Caco-2 (cell line): ENCODE results near the gene FOXP3. TPM values are rescaled to one million over a fixed set of nuclear protein-coding genes. Genes with fewer than 3 reads are reported as not detected.

ENCODE experiments used
- BruUV-seq: library from RNA; stranded (reverse); fragments of 400-500 nt; replicated peaks from 2 replicates; lab custom pipeline; 2021; lab: Mats Ljungman, UMichigan
- CTCF ChIA-PET: fragments of 300-600 bp; sonication (Branson Sonifier 250); formaldehyde crosslinking; loops from one replicate; lab custom pipeline; 2022; ENCODE audit warnings: antibody characterized with exemption; lab: Charles Lee
- POLR2A ChIA-PET: fragments of 300-600 bp; sonication (Branson Sonifier 250); formaldehyde crosslinking; loops from one replicate; lab custom pipeline; 2022; ENCODE audit warnings: antibody characterized with exemption; lab: Charles Lee
- DNase-seq, 2 experiments: peaks; one replicate each; pipeline versions ENCODE4 v3.0.0 to v3.0.0-alpha.2; 2020 to 2022
- H3K27me3 ChIP-seq: replicated peaks from 2 replicates; pipeline ENCODE4 v1.6.0; 2011; ENCODE audit warnings: low read length; ENCODE audit not compliant: control insufficient read depth, insufficient read depth
- H3K36me3 ChIP-seq: 2 replicates; pipeline ENCODE4 v1.5.1; 2011; ENCODE audit warnings: low read length; ENCODE audit not compliant: control insufficient read depth, insufficient read depth
- H3K4me1 ChIP-seq: fragments of 250-450 bp; sonication (Bioruptor Pico); 2 replicates; pipeline ENCODE4 v1.5.1; 2020; ENCODE audit warnings: mild to moderate bottlenecking
- H3K4me3 ChIP-seq: 2 replicates; pipeline ENCODE4 v1.5.1; 2011; ENCODE audit warnings: low read depth, mild to moderate bottlenecking, control low read depth, low read length
- H3K9me3 ChIP-seq: fragments of 250-450 bp; sonication (Bioruptor Pico); 2 replicates; pipeline ENCODE4 v1.5.1; 2020; ENCODE audit warnings: mild to moderate bottlenecking, moderate library complexity
- H3K27ac Mint-ChIP-seq: one replicate; pipeline ENCODE4 v1.8.0; 2022; ENCODE audit warnings: mixed read lengths; ENCODE audit not compliant: unreplicated experiment
- H3K27me3 Mint-ChIP-seq: one replicate; pipeline ENCODE4 v1.8.0; 2022; ENCODE audit warnings: mixed read lengths; ENCODE audit not compliant: insufficient read depth, unreplicated experiment
- H3K36me3 Mint-ChIP-seq: one replicate; pipeline ENCODE4 v1.8.0; 2022; ENCODE audit warnings: mild to moderate bottlenecking, mixed read lengths; ENCODE audit not compliant: insufficient read depth, unreplicated experiment
- H3K4me1 Mint-ChIP-seq: one replicate; pipeline ENCODE4 v1.8.0; 2022; ENCODE audit warnings: low read depth, mixed read lengths; ENCODE audit not compliant: unreplicated experiment
- H3K4me3 Mint-ChIP-seq: one replicate; pipeline ENCODE4 v1.8.0; 2022; ENCODE audit warnings: mild to moderate bottlenecking, moderate library complexity, mixed read lengths; ENCODE audit not compliant: unreplicated experiment
- H3K9me3 Mint-ChIP-seq: one replicate; pipeline ENCODE4 v1.8.0; 2022; ENCODE audit warnings: mixed read lengths; ENCODE audit not compliant: unreplicated experiment
- intact Hi-C: fragments of 100-400 bp; cut with micrococcal nuclease; formaldehyde crosslinking; loops from one replicate; pipeline ENCODE4 v1.10.0; 2022; ENCODE audit not compliant: unreplicated experiment
- total RNA-seq: library from RNA; stranded (reverse); gene quantifications from 2 replicates; pipeline ENCODE4 v1.2.3, GENCODE V29; 2022
- TF ChIP-seq, protein P1 (sequence below), 2 experiments: fragments of 200-600 bp in 1 of 2; IDR thresholded peaks; 1 replicate in 1 of 2; 2 replicates in 1 of 2; pipeline versions ENCODE4 v1.5.1 to v1.8.0; 2011 to 2022; ENCODE audit warnings: antibody characterized with exemption in 1 of 2, control low read depth in 1 of 2, inconsistent platforms in 1 of 2, low read depth in 1 of 2, low read length in 1 of 2, mild to moderate bottlenecking in 1 of 2, moderate library complexity in 1 of 2; ENCODE audit not compliant: insufficient read depth in 1 of 2, severe bottlenecking in 1 of 2, unreplicated experiment in 1 of 2

The FOXP3 gene
- total RNA-seq, 1 experiment from 2014 or later: 0.88 TPM

DNA sequence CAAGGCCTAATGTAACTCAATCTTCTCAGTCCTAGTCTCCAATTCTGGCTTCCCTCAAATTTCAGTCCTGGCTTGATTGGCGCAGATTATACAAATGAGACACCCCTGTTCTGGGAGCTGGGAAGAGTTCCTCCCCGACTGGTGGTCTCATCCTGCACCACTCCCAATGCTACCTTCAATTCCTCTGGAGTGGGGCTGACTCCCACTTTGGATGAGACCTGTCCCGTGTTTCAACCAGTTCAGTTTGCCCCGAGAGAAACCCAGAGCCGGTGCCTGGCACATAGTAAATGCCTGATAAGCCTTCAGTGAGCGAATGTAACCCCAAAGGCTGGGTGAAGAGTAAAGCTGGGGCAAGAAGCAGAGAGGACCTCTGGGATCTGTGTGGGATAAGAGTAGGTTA is 60.5 kb downstream of the FOXP3 start:
- no TSS peak for BruUV-seq
- Mint-ChIP-seq H3K4me1 (no peaks in the 10 kb centered on the region), H3K27me3 (no peaks in the 10 kb centered on the region), H3K27ac (no peak overlapping the region), H3K36me3 (peaks cover 7% of the 10 kb centered on the region), H3K9me3 (no peaks in the 10 kb centered on the region), H3K4me3 (no peak overlapping the region)
- H3K4me1 ChIP-seq: peaks cover 13% of the 10 kb centered on the region; the same call in 1 of the 2 replicates
- H3K4me3 ChIP-seq: no peak overlapping the region
- H3K27me3 ChIP-seq: no peaks in the 10 kb centered on the region
- no peaks in the 10 kb centered on the region for H3K36me3 ChIP-seq
- no peak for DNase-seq
- ChIA-PET POLR2A (no interaction called here), CTCF (no interaction called here)
- TF ChIP-seq, protein P1, sequence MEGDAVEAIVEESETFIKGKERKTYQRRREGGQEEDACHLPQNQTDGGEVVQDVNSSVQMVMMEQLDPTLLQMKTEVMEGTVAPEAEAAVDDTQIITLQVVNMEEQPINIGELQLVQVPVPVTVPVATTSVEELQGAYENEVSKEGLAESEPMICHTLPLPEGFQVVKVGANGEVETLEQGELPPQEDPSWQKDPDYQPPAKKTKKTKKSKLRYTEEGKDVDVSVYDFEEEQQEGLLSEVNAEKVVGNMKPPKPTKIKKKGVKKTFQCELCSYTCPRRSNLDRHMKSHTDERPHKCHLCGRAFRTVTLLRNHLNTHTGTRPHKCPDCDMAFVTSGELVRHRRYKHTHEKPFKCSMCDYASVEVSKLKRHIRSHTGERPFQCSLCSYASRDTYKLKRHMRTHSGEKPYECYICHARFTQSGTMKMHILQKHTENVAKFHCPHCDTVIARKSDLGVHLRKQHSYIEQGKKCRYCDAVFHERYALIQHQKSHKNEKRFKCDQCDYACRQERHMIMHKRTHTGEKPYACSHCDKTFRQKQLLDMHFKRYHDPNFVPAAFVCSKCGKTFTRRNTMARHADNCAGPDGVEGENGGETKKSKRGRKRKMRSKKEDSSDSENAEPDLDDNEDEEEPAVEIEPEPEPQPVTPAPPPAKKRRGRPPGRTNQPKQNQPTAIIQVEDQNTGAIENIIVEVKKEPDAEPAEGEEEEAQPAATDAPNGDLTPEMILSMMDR (IDR thresholded peaks at IDR 0.05; ENCODE audit: insufficient read depth in 1 of 2, low read depth in 1 of 2, low read length in 1 of 2, severe bottlenecking in 1 of 2, unreplicated experiment in 1 of 2): no peak
- intact Hi-C loops: no loop called here
- no peaks in the 10 kb centered on the region for H3K9me3 ChIP-seq

DNA sequence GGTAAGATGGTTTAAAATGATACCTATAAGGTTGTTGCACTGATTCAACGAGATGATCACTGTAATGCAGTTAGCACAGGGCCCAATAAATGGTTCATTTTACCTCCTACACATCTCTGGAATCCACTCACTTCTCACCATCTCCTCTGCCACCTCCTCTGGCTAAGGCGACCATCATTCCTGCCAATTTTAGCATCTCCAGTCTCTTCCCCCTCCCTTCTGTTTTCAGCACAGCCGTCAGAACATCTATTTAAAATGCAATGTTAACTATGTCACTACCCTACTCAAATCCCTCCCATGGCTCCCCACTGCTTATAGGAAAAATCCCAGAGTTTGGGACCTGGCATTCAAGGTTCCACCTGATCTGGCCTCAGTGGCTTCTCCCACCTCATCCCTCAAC is 61.0 kb downstream of the FOXP3 start:
- no TSS peak for BruUV-seq
- intact Hi-C loops: no loop called here
- ChIA-PET CTCF (no interaction called here), POLR2A (no interaction called here)
- H3K4me1 Mint-ChIP-seq: peaks cover 2% of the 10 kb centered on the region
- no peaks in the 10 kb centered on the region for H3K27me3 Mint-ChIP-seq
- H3K9me3 ChIP-seq: no peaks in the 10 kb centered on the region
- no peaks in the 10 kb centered on the region for H3K27me3 ChIP-seq
- no peaks in the 10 kb centered on the region for H3K36me3 ChIP-seq
- no peak overlapping the region for H3K4me3 Mint-ChIP-seq
- H3K4me1 ChIP-seq: peaks cover 13% of the 10 kb centered on the region; the same call in 1 of the 2 replicates
- H3K36me3 Mint-ChIP-seq: peaks cover 7% of the 10 kb centered on the region
- no peak for DNase-seq
- H3K4me3 ChIP-seq: no peak overlapping the region
- TF ChIP-seq, protein P1 (IDR thresholded peaks at IDR 0.05; ENCODE audit: insufficient read depth in 1 of 2, low read depth in 1 of 2, low read length in 1 of 2, severe bottlenecking in 1 of 2, unreplicated experiment in 1 of 2): no peak
- no peaks in the 10 kb centered on the region for H3K9me3 Mint-ChIP-seq
- no peak overlapping the region for H3K27ac Mint-ChIP-seq

DNA sequence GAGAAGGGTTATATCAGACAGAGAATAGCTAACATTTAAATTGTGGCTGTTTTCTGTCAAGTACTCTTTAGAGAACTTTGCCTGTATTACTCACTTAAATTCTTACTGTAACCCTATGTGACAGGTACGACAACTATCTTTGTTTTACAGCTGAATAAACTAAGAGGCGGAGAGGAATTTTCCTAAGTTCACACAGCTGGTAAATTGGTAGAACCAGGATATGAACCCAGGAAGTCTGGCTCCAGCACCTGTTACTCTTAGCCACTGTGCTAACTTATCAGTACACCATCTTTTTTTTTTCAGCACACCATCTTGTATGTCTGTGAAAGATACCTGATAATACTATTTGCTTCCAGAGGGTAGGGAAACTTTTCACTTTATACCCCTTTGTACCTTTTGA is 62.5 kb downstream of the FOXP3 start:
- Mint-ChIP-seq H3K27me3 (no peaks in the 10 kb centered on the region), H3K4me3 (no peak overlapping the region), H3K36me3 (peaks cover 14% of the 10 kb centered on the region), H3K27ac (peak overlapping the region; percentile 73), H3K4me1 (peaks cover 12% of the 10 kb centered on the region), H3K9me3 (no peaks in the 10 kb centered on the region)
- H3K9me3 ChIP-seq: no peaks in the 10 kb centered on the region
- H3K4me1 ChIP-seq: peaks cover 13% of the 10 kb centered on the region; the same call in 1 of the 2 replicates
- ChIA-PET POLR2A (interaction anchor here (0.9 to 1.4 kb wide), 3 partner anchors 10 to 66 kb away, joined by 3 to 9 read pairs (median 3); no protein-coding TSS in a partner anchor), CTCF (interaction anchor here (1.0 kb wide), 1 partner anchor 9 kb away, joined by 3 read pairs; no protein-coding TSS in a partner anchor)
- no TSS peak for BruUV-seq
- TF ChIP-seq, protein P1 (IDR thresholded peaks at IDR 0.05; ENCODE audit: insufficient read depth in 1 of 2, low read depth in 1 of 2, low read length in 1 of 2, severe bottlenecking in 1 of 2, unreplicated experiment in 1 of 2): no peak
- no peak overlapping the region for H3K4me3 ChIP-seq
- intact Hi-C loops: no loop called here
- no peaks in the 10 kb centered on the region for H3K27me3 ChIP-seq
- peak; percentile 50 to 51 for DNase-seq
- H3K36me3 ChIP-seq: no peaks in the 10 kb centered on the region

Other genes starting within 250 kb of the FOXP3 start
- gene TFE3, start 221.4 kb downstream of the FOXP3 start, total RNA-seq: 28.1 and 32.0 TPM in 2 replicates
- 16.7 and 17.6 TPM in 2 replicates for gene CCDC120, start 205.7 kb downstream of the FOXP3 start, total RNA-seq
- gene PRAF2, start 190.7 kb downstream of the FOXP3 start, total RNA-seq: 3.2 and 5.4 TPM in 2 replicates
- gene WDR45, start 184.8 kb downstream of the FOXP3 start, total RNA-seq: 26.7 and 28.6 TPM in 2 replicates
- gene GPKOW, start 141.0 kb downstream of the FOXP3 start, total RNA-seq: 25.4 and 25.6 TPM in 2 replicates
- gene MAGIX, start 102.0 kb downstream of the FOXP3 start, total RNA-seq: 1.5 and 2.1 TPM in 2 replicates
- gene PLP2, start 92.8 kb downstream of the FOXP3 start, total RNA-seq: 54.2 and 73.9 TPM in 2 replicates
- 8.4 and 10.9 TPM in 2 replicates for gene PRICKLE3, start 78.3 kb downstream of the FOXP3 start, total RNA-seq
- 18.3 and 23.3 TPM in 2 replicates for gene SYP, start 64.5 kb downstream of the FOXP3 start, total RNA-seq
- 0.05 and 0.09 TPM in 2 replicates for gene CACNA1F, start 31.4 kb downstream of the FOXP3 start, total RNA-seq
- gene CCDC22, start 29.2 kb downstream of the FOXP3 start, total RNA-seq: 16.7 and 17.4 TPM in 2 replicates
- gene PPP1R3F, start 5.1 kb upstream of the FOXP3 start, total RNA-seq: 3.9 and 4.3 TPM in 2 replicates
- not detected in 2 replicates for gene GAGE10, start 38.9 kb upstream of the FOXP3 start, total RNA-seq
- not detected in 2 replicates for gene GAGE12J, start 57.3 kb upstream of the FOXP3 start, total RNA-seq
- gene GAGE13, start 66.9 kb upstream of the FOXP3 start, total RNA-seq: not detected in 2 replicates